GM19023 (cell line): ENCODE data around the gene GON4L.
"Not testable (repeated sequence)": the region's sequence is repeated elsewhere in the genome, so short reads cannot be mapped to it uniquely, and the experiment has no call there.

Experiments used
- ATAC-seq: cut with Tn5 transposase; IDR thresholded peaks from one replicate; pipeline ENCODE4 v1.9.1; 2021; ENCODE audit warnings: mild to moderate bottlenecking, moderate library complexity; ENCODE audit not compliant: unreplicated experiment

GON4L gene

GRCh38 chr1:155701675-155702074 is 155.3 kb downstream of the GON4L start:
- not testable (repeated sequence) for ATAC-seq
